GM12874 (cell line): ENCODE measurements around the gene POLR1D.

Source experiments
- TF ChIP-seq, protein P1 (sequence below): IDR thresholded peaks from 2 replicates; pipeline ENCODE4 v1.5.1; 2011; ENCODE audit warnings: low read depth, mild to moderate bottlenecking, control low read depth, low read length, moderate library complexity; ENCODE audit not compliant: insufficient read depth

The POLR1D gene

DNA sequence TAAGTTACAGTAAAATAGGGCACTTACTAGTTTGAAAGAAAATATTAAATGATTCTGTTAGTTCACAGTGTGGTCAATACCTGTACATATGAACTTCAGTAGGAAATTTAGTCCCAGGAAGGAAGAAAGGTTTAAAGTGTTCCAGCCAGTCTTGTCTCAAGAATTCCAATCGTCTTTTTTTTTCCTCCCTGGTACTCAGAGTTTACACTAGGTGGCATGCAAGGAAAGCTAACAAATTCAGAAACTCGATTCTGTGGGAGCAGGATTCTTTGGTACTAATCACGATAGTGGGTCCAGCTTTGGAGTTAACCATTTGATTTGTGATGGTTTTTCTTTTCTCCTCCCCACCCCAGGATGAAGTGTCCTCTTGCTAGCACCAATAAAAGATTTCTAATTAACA lies 43.6 kb downstream of the POLR1D start:
- TF ChIP-seq, protein P1, sequence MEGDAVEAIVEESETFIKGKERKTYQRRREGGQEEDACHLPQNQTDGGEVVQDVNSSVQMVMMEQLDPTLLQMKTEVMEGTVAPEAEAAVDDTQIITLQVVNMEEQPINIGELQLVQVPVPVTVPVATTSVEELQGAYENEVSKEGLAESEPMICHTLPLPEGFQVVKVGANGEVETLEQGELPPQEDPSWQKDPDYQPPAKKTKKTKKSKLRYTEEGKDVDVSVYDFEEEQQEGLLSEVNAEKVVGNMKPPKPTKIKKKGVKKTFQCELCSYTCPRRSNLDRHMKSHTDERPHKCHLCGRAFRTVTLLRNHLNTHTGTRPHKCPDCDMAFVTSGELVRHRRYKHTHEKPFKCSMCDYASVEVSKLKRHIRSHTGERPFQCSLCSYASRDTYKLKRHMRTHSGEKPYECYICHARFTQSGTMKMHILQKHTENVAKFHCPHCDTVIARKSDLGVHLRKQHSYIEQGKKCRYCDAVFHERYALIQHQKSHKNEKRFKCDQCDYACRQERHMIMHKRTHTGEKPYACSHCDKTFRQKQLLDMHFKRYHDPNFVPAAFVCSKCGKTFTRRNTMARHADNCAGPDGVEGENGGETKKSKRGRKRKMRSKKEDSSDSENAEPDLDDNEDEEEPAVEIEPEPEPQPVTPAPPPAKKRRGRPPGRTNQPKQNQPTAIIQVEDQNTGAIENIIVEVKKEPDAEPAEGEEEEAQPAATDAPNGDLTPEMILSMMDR: no peak

DNA sequence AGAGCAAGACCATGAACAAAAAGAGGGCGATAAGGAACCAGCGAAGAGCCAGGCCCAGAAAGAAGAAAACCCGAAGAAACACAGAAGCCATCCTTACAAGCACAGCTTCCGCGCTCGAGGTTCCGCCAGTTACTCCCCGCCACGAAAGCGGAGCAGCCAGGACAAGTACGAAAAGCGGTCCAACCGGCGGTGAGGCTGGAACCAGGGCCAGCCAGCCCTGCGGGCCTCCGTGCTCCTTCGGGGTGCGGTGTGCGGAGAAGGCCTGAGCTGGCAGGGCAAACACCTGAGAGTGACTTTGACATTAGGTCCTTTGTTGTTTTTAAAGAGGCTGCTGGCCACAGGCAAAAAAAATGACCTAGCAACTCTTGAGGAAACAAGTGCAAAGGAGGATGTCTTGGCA lies 44.1 kb downstream of the POLR1D start:
- TF ChIP-seq, protein P1: no peak

DNA sequence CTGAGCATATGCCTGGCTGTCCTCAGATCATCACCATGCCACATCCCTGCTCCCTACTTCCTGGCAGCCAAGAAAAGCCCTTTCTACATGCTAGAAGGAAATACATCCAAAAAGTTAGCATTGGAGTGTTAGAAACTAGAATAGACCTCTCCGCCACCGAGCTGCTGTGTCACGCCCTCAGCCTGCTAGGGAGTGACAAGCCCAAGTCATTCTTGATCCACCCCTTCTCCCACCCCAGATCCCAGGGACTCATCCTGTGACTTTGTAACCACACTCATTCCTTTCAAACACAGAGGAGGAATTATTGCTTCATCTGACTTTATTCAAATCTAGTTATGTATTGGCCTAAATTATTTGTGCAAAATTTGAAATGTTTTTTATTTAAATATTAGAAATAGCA lies 45.3 kb downstream of the POLR1D start:
- TF ChIP-seq, protein P1: no peak

DNA sequence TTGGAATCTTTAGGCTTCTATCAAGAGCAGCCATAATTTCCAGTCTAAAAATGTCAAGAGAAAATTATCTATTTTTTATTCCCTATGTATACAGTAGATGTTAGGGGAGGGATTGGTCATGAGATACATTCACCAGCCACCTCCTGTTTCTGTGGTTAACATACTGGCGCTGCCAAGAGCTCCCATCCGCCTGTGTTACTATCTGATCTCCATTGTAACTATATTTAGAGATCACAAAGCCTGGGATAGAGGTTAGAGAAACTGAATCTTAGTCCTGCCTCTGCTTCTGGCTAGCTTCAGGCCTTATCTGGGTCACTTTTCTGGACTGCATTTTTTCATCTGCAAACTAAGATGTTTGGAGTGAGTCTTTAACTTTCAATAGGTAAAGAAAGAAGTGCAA lies 46.3 kb downstream of the POLR1D start:
- TF ChIP-seq, protein P1: no peak

DNA sequence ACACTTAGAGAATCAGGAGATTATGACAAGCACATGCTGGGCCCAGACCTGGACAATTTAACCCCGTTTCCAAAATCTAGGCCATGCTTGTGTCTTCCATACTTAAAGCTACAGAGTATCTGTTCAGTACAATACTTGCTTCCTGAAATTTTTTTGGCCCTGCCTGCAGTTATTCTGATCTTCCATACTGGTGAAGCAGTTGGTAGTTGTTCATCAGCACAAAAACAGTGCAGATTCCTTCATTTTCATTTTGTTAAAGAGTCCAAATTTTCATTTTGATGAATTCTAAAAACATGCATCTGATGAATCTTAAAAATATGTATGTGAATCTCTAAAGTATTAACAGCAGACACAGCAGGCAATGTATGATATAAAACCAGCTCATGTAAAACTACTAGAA lies 49.2 kb downstream of the POLR1D start:
- TF ChIP-seq, protein P1: no peak

DNA sequence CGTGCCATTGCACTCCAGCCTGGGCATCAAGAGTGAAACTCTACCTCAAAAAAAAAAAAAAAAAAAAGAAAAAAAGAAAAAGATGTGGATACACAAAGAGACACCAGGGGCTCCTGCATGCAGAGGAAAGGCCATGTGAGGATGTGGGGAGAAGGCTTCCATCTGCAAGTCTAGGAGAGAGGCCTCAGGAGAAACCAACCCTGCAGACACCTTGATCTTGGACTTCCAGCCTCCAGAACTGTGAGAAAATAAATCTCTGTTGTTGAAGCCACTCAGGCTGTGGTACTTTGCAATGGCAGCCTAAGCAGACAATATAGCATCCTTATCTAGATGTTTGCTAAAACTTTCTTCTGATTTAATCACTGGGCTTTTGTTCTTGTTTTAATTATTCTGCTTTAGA lies 50.3 kb downstream of the POLR1D start:
- TF ChIP-seq, protein P1: no peak
